Subcutaneous abdominal adipose tissue (tissue), 5 donors: ENCODE measurements around the gene GGNBP2.
"Not testable (repeated sequence)": the region's sequence is repeated elsewhere in the genome, so short reads cannot be mapped to it uniquely, and the experiment has no call there.

Experiments
- H3K27ac ChIP-seq: one replicate; pipeline ENCODE4 v1.7.0; 2013; ENCODE audit warnings: low read depth, mild to moderate bottlenecking, inconsistent platforms, low read length, moderate library complexity
- H3K27me3 ChIP-seq, 5 donors: one replicate each; pipeline ENCODE4 v1.7.0; 2013; ENCODE audit warnings: low read length in 5 of 5, inconsistent platforms in 1 of 5; ENCODE audit not compliant: control insufficient read depth in 5 of 5, insufficient read depth in 4 of 5
- H3K36me3 ChIP-seq, 5 donors: one replicate each; pipeline ENCODE4 v1.7.0; 2013; ENCODE audit warnings: low read length in 5 of 5; ENCODE audit not compliant: control insufficient read depth in 5 of 5, insufficient read depth in 5 of 5
- H3K4me1 ChIP-seq, 5 donors: one replicate each; pipeline ENCODE4 v1.7.0; 2013; ENCODE audit warnings: low read length in 5 of 5, mild to moderate bottlenecking in 3 of 5, moderate library complexity in 1 of 5; ENCODE audit not compliant: control insufficient read depth in 5 of 5, insufficient read depth in 5 of 5
- H3K4me3 ChIP-seq, 5 donors: one replicate each; pipeline ENCODE4 v1.7.0; 2013; ENCODE audit warnings: low read length in 5 of 5, low read depth in 1 of 5
- H3K9ac ChIP-seq, 5 donors: one replicate each; pipeline ENCODE4 v1.7.0; 2013; ENCODE audit warnings: low read length in 5 of 5, mild to moderate bottlenecking in 4 of 5, moderate library complexity in 3 of 5
- H3K9me3 ChIP-seq, 5 donors: one replicate each; pipeline ENCODE4 v1.7.0; 2013; ENCODE audit warnings: low read length in 5 of 5; ENCODE audit not compliant: control insufficient read depth in 5 of 5
- donor health status: healthy.
- donor health status: healthy.
- donor health status: healthy.
- donor health status: healthy.
- donor health status: healthy.

Gene GGNBP2

DNA sequence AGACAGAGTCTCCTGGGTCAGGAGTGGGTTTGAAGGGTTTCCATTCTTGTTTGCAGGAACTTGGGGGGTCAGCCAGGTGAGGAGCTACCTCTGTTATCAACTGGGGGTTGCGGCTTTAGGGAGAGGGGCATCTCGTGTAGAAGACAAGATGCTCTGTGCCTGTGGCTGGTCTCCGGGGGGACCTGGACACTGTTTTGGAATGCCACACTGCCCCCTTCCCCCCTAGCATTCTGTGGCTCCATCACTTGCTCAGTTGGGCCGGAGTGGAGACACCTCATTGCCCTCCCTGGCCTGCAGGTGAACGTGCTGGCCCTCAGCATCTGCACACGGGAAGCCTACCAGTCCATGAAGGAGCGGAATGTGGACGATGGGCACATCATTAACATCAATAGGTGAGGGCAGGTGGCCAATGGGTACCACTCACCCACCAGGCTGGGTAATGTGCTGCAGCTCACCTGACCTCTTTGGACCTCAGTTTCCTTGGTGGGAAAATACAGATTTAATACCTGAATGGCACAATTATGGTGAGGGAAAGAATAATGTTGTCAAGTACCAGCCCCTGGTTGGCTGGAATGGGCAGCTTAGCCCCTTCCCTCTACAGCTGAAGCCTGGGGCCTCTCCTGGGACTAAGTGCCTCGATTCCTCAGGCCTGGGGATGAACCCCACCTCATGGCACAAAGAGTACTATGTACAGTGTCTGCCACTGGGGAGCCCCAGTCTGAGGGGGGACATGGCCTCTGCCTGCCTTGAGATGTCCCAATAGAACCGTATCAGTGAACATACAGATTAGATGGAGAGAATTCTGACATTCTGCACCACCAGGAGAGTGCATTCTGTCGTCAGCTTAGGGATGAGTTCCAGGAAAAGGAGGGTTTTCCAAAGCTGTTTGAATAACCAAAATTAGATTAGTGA lies 53.4 kb downstream of the GGNBP2 start:
- H3K27ac ChIP-seq: no peak overlapping the region
- peaks cover 0 to 7% (median 4%) of the 10 kb centered on the region in 5 donors for H3K36me3 ChIP-seq
- H3K9me3 ChIP-seq: no peaks in the 10 kb centered on the region
- H3K4me3 ChIP-seq: no peak overlapping the region
- H3K4me1 ChIP-seq: peaks cover 14 to 39% (median 31%) of the 10 kb centered on the region in 5 donors
- H3K27me3 ChIP-seq: no peaks in the 10 kb centered on the region
- H3K9ac ChIP-seq: no peak overlapping the region

DNA sequence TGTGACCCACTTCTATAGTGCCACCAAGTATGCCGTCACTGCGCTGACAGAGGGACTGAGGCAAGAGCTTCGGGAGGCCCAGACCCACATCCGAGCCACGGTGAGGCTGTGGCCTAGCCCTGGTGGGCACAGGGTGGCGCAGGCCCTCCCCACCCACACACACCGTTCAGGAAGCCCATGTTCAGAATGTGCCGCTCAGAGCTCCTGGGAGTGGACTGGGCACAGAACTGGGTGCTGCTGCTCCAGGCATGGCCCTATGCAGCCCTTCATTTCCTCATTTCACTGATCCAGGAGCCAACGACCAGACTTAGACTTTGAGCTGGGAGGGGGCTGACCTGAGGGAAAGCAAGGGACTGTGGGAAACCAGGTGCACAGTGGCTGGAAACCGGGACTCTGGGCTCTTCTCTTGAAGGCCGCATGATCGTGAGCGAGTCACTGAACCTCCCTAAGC lies 54.3 kb downstream of the GGNBP2 start:
- no peaks in the 10 kb centered on the region for H3K27me3 ChIP-seq
- peaks cover 11 to 31% (median 23%) of the 10 kb centered on the region in 5 donors for H3K4me1 ChIP-seq
- H3K9ac ChIP-seq: no peak overlapping the region
- H3K9me3 ChIP-seq: no peaks in the 10 kb centered on the region
- H3K4me3 ChIP-seq: no peak overlapping the region
- H3K36me3 ChIP-seq: peaks cover 0 to 7% (median 4%) of the 10 kb centered on the region in 5 donors
- H3K27ac ChIP-seq: no peak overlapping the region

DNA sequence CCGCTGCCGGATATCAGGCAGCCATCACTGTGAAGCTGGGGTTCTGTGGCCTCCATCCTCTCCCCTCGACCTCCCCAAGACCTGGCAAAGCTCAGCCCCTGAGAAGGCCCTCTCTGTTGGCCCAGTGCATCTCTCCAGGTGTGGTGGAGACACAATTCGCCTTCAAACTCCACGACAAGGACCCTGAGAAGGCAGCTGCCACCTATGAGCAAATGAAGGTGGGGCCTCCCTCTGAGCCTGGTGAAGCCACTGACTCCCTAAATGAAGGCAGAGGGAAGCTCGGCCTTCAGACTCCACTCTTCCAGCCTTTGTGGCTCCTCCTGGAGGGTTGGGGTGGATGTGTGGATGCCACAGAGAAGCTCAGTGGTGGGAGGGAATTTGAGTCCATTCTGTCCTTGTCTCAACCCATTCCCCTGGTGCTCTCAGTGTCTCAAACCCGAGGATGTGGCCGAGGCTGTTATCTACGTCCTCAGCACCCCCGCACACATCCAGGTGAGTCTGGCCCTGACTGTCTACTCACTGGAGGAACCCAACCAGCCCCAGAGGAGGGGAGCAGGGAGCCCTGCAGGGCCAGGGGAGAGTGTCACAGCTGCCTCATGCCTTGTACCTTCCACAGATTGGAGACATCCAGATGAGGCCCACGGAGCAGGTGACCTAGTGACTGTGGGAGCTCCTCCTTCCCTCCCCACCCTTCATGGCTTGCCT lies 55.0 kb downstream of the GGNBP2 start:
- H3K9ac ChIP-seq: no peak overlapping the region

DNA sequence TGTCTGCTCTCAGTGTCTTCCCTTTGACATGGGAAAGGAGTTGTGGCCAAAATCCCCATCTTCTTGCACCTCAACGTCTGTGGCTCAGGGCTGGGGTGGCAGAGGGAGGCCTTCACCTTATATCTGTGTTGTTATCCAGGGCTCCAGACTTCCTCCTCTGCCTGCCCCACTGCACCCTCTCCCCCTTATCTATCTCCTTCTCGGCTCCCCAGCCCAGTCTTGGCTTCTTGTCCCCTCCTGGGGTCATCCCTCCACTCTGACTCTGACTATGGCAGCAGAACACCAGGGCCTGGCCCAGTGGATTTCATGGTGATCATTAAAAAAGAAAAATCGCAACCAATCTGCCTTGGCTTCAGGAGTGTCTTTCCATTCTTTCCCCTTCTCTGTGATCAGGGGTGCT lies 55.7 kb downstream of the GGNBP2 start:
- H3K9me3 ChIP-seq: no peaks in the 10 kb centered on the region
- peaks cover 9 to 22% (median 19%) of the 10 kb centered on the region in 5 donors for H3K4me1 ChIP-seq
- H3K9ac ChIP-seq: peak overlapping the region in 3 of 5 donors; percentile 76 to 93 (median 93)
- peak overlapping the region; percentile 85 for H3K27ac ChIP-seq
- peaks cover 0 to 7% (median 4%) of the 10 kb centered on the region in 5 donors for H3K36me3 ChIP-seq
- H3K4me3 ChIP-seq: peak overlapping the region in 3 of 5 donors; percentile 81 to 96 (median 85)
- no peaks in the 10 kb centered on the region for H3K27me3 ChIP-seq

More for the DNA sequence above, 55.0 kb downstream of the GGNBP2 start:
- peaks cover 0 to 7% (median 4%) of the 10 kb centered on the region in 5 donors for H3K36me3 ChIP-seq
- peaks cover 9 to 24% (median 19%) of the 10 kb centered on the region in 5 donors for H3K4me1 ChIP-seq
- no peaks in the 10 kb centered on the region for H3K9me3 ChIP-seq
- no peaks in the 10 kb centered on the region for H3K27me3 ChIP-seq
- H3K4me3 ChIP-seq: no peak overlapping the region
- no peak overlapping the region for H3K27ac ChIP-seq

DNA sequence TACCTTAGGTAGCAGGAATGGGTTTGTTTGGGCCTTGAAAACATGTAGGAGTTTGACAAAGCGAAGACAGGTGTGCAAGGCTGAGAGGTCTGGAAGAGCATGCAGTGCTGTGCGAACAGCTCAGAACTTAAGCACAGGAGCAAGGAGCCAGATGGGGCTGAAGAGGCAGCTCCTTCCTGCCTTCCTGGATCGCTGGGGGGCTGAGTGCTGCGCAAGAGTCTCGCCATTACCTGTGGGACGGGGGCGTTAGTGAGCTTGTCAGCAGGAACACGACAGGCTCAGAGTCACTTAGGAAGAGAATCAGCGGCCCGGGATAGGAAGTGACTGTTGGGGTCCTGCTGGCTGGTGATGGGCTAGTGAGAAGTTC lies 56.2 kb downstream of the GGNBP2 start:
- Histone ChIP-seq H3K9ac (peak overlapping the region in 4 of 5 donors; percentile 76 to 93 (median 92)), H3K36me3 (peaks cover 0 to 7% (median 4%) of the 10 kb centered on the region in 5 donors), H3K4me1 (peaks cover 9 to 22% (median 19%) of the 10 kb centered on the region in 5 donors), H3K27me3 (no peaks in the 10 kb centered on the region), H3K4me3 (peak overlapping the region; percentile 81 to 98 (median 85)), H3K9me3 (no peaks in the 10 kb centered on the region), H3K27ac (peak overlapping the region; percentile 85)

DNA sequence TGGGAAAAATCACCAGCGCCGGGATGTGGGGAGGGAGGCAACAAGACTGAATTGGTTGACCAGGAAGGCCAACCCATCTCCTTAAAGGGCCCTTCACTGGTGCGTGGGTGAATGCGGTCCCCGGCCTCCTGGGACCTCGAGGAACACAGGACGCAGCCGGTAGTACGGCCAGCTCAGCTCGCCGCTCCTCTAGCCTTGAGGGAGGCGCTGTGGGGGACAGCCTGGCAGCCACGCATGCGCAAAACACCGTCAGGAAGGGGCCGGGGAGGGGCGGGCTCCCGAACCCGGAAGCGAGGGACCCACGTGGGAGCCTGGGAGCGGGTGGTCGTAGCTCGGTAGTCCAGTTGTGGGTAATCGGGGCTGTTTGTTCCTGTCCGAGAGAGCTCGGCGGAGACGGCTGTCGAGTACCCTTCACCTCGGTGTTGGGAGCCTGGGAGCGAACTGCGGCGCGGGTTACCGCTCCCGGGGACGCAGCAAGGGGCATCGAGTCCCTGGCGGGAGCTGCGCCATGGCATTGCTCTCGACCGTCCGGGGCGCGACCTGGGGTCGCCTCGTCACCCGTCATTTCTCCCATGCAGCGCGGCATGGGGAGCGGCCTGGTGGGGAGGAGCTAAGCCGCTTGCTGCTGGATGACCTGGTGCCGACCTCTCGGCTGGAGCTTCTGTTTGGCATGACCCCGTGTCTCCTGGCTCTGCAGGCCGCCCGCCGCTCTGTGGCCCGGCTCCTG lies 56.7 kb downstream of the GGNBP2 start, which contains the start of gene MRM1:
Gene MRM1 (plus strand): TSS at position 281 of the 727 bp plus-strand sequence. CDS start 228 bp downstream, at position 509.
- Histone ChIP-seq H3K9ac (peak within 1 kb of the TSS; percentile 48 to 93 (median 92)), H3K27me3 (no peaks in the 10 kb centered on the region), H3K27ac (peak within 1 kb of the TSS; percentile 85), H3K36me3 (peaks cover 0 to 7% (median 4%) of the 10 kb centered on the region in 5 donors), H3K4me3 (peak within 1 kb of the TSS; percentile 81 to 98 (median 85)), H3K9me3 (no peaks in the 10 kb centered on the region), H3K4me1 (peaks cover 9 to 22% (median 19%) of the 10 kb centered on the region in 5 donors)

DNA sequence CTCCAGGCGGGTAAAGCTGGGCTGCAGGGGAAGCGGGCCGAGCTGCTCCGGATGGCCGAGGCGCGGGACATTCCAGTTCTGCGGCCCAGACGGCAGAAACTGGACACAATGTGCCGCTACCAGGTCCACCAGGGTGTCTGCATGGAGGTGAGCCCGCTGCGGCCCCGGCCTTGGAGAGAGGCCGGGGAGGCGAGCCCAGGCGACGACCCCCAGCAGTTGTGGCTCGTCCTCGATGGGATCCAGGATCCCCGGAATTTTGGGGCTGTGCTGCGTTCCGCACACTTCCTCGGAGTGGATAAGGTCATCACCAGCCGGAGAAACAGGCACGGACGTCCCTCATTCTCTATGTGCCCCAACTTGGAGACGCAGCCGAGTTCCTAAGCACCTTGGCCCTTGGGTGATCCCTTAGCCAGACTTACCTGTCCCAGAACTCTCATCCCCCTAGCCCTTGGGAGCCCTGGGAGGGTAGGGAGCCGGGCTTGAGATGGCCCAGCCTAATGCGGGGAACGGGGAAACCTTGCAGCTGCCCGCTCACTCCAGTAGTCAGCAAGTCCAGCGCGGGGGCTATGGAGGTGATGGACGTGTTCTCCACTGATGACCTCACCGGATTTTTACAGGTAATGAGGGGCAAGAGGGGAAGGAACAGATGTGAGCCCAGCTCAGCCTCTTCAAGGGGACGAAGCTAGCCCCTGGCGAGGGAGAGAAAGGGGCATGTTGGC lies 57.5 kb downstream of the GGNBP2 start:
- Histone ChIP-seq H3K9ac (peak overlapping the region; percentile 38 to 93 (median 92)), H3K36me3 (peaks cover 0 to 7% (median 4%) of the 10 kb centered on the region in 5 donors), H3K9me3 (no peaks in the 10 kb centered on the region), H3K27me3 (no peaks in the 10 kb centered on the region), H3K4me3 (peak overlapping the region; percentile 80 to 98 (median 85)), H3K4me1 (peaks cover 9 to 22% (median 19%) of the 10 kb centered on the region in 5 donors), H3K27ac (peak overlapping the region; percentile 85)

DNA sequence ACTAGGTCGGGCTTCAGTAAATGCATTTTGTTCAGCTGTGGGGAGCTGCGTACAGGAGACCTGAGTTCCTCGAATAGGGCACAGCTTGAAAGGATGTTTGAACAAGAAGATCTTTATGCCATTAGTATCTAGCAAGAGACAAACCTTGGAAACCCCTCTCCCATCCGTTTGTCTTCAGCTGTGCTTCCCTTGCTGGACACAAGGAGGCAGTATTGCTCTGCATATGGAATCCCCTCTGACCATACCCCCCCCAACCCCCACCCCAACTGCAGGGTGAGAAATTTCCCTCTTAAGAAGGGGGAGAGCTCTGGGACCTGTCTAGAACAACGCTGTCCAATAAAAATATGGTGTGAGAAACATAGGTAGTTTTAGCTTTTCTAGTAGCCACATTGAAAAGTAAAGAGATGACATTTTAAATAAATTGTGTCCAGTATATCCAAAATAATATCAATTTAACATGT lies 58.2 kb downstream of the GGNBP2 start:
- Histone ChIP-seq H3K27me3 (no peaks in the 10 kb centered on the region), H3K27ac (no peak overlapping the region), H3K36me3 (peaks cover 0 to 7% (median 5%) of the 10 kb centered on the region in 5 donors), H3K4me1 (peaks cover 9 to 22% (median 19%) of the 10 kb centered on the region in 5 donors), H3K4me3 (peak overlapping the region; percentile 80 to 98 (median 85)), H3K9ac (peak overlapping the region in 3 of 5 donors; percentile 76 to 93 (median 93)), H3K9me3 (no peaks in the 10 kb centered on the region)

DNA sequence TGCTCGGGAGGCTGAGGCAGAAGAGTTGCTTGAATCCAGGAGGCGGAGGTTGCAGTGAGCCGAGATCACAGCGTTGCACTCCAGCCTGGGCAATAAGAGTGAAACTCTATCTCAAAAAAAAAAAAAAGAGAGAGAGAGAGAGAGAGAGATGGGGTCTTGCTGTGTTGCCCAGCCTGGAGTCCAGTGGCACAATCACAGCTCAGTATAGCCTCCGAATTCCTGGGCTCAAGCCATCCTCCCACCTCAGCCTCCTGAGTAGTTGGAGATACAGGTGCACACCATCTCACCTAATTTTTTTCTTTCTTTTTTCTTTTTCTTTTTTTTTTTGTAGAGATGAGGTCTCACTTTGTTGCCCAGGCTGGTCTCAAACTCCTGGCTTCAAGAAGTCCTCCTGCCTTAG lies 60.3 kb downstream of the GGNBP2 start:
- H3K27me3 ChIP-seq, H3K9ac ChIP-seq, H3K27ac ChIP-seq, H3K4me3 ChIP-seq, H3K9me3 ChIP-seq, H3K36me3 ChIP-seq: not testable (repeated sequence)
- peaks cover 9 to 29% (median 27%) of the 10 kb centered on the region in 5 donors for H3K4me1 ChIP-seq
